Esophagus squamous epithelium (tissue), 4 donors: ENCODE results near the gene PTOV1.

Experiments
- POLR2A ChIP-seq, 4 donors: fragments of 450-650 bp; IDR thresholded peaks; one replicate each; pipeline ENCODE4 v1.6.1; 2017; ENCODE audit warnings: antibody characterized with exemption in 4 of 4, mild to moderate bottlenecking in 4 of 4, moderate library complexity in 3 of 4
- TF ChIP-seq, protein P1 (sequence below), 6 experiments: fragments of 450-650 bp in 4 of 6; fragments of 200-600 bp in 2 of 6; sonication (generic) in 2 of 6; IDR thresholded peaks; one replicate each; pipeline ENCODE4 v1.5.1; 2016 to 2019; ENCODE audit warnings: antibody characterized with exemption in 6 of 6, mild to moderate bottlenecking in 4 of 6, moderate library complexity in 4 of 6

DNA sequence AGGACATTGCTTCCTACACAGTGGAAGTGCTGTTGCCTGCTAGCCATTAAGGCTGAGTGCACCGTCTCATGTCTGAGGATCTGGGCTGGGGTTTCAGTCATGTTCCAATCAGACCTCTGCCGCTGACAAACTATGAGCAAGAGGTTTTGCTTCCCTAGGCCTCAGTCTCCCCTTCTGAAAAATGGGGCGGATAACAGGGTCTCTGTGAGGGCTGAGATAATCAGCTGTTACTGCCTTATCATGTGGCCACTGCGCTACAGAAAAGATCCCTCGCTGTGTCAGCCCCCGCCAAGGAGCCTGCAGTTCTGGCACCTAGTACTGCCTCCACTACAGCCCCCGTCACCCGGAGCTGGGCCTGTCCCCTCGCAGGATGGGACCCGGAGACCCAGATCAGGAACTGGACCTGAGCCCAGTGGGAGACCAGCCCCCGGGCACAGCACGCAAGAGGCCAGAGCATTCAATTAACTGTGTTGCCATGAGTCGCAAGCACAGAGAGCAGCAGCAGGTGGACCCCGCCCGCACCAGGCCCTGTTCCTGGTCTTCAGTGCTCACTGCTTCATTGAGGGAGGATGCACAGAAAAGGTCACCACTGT, 19.4 kb downstream of the PTOV1 start:
- TF ChIP-seq, protein P1, sequence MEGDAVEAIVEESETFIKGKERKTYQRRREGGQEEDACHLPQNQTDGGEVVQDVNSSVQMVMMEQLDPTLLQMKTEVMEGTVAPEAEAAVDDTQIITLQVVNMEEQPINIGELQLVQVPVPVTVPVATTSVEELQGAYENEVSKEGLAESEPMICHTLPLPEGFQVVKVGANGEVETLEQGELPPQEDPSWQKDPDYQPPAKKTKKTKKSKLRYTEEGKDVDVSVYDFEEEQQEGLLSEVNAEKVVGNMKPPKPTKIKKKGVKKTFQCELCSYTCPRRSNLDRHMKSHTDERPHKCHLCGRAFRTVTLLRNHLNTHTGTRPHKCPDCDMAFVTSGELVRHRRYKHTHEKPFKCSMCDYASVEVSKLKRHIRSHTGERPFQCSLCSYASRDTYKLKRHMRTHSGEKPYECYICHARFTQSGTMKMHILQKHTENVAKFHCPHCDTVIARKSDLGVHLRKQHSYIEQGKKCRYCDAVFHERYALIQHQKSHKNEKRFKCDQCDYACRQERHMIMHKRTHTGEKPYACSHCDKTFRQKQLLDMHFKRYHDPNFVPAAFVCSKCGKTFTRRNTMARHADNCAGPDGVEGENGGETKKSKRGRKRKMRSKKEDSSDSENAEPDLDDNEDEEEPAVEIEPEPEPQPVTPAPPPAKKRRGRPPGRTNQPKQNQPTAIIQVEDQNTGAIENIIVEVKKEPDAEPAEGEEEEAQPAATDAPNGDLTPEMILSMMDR (IDR thresholded peaks at IDR 0.05): no peak
- TF ChIP-seq POLR2A (IDR thresholded peaks at IDR 0.05): no peak
